K562 (cell line): Measurements from ENCODE around the gene SLC20A1. TPM values are rescaled to one million over a fixed set of nuclear protein-coding genes. Genes with fewer than 3 reads are reported as not detected.

ENCODE experiments used
- AFF4 ChIP-seq: sonication (generic); formaldehyde crosslinking; IDR thresholded peaks from 2 replicates; pipeline ENCODE4 v1.8.0; 2023; ENCODE audit warnings: mild to moderate bottlenecking, missing genetic modification reagents
- ATF1 ChIP-seq, 2 experiments: fragments of 450-650 bp in 1 of 2; IDR thresholded peaks; 2 replicates each; pipeline ENCODE4 v1.6.1; 2016; ENCODE audit warnings: missing compliant biosample characterization in 1 of 2, missing genetic modification characterization in 1 of 2
- BHLHE40 ChIP-seq: IDR thresholded peaks from 2 replicates; pipeline ENCODE4 v1.6.1; 2011; ENCODE audit warnings: low read length, improper control_type of control experiment
- CBX2 ChIP-seq: fragments of 200-600 bp; sonication (generic); IDR thresholded peaks from one replicate; pipeline ENCODE4 v1.6.1; 2012; ENCODE audit warnings: mild to moderate bottlenecking, low read length, inconsistent platforms; ENCODE audit not compliant: insufficient read depth, poor library complexity, severe bottlenecking
- CHD2 ChIP-seq: IDR thresholded peaks from 2 replicates; pipeline ENCODE4 v1.6.1; 2011; ENCODE audit warnings: low read depth, low read length
- CREM ChIP-seq: IDR thresholded peaks from 2 replicates; pipeline ENCODE4 v1.6.1; 2014; ENCODE audit warnings: antibody characterized with exemption, low read depth
- GABPA ChIP-seq: fragments of 200-800 bp; sonication (Bioruptor generic); conservative IDR thresholded peaks from 2 replicates; pipeline ENCODE4 v1.6.1; 2016; ENCODE audit warnings: low read depth, missing genetic modification characterization, missing compliant biosample characterization
- GATAD2A ChIP-seq: fragments of 450-650 bp; IDR thresholded peaks from 2 replicates; pipeline ENCODE4 v1.6.1; 2017
- HNRNPH1 ChIP-seq: fragments of 200-400 bp; formaldehyde crosslinking; optimal IDR thresholded peaks from 2 replicates; pipeline ENCODE3; 2017; ENCODE audit warnings: low read depth, mild to moderate bottlenecking, low read length, moderate library complexity
- ILF3 ChIP-seq: fragments of 450-650 bp; IDR thresholded peaks from 2 replicates; pipeline ENCODE4 v1.6.1; 2018; ENCODE audit warnings: antibody characterized with exemption, mild to moderate bottlenecking, moderate library complexity, borderline replicate concordance
- MAX ChIP-seq: sonication (generic); formaldehyde crosslinking; IDR thresholded peaks from 2 replicates; pipeline ENCODE4 v1.9.0; 2022; ENCODE audit warnings: mild to moderate bottlenecking, missing genetic modification reagents
- MNT ChIP-seq, 2 experiments: fragments of 450-650 bp; conservative IDR thresholded peaks; 2 replicates each; pipeline ENCODE4 v1.6.1; 2017; ENCODE audit warnings: mild to moderate bottlenecking in 2 of 2, moderate library complexity in 2 of 2
- MTA3 ChIP-seq: fragments of 450-650 bp; formaldehyde crosslinking; IDR thresholded peaks from 2 replicates; pipeline ENCODE4 v1.6.1; 2017; ENCODE audit warnings: mild to moderate bottlenecking, borderline replicate concordance
- NRF1 ChIP-seq, 2 experiments: fragments of 450-650 bp; IDR thresholded peaks in 1 of 2; conservative IDR thresholded peaks in 1 of 2; 2 replicates each; pipeline ENCODE4 v1.6.1; 2014; ENCODE audit warnings: mild to moderate bottlenecking in 2 of 2
- RCOR1 ChIP-seq, 2 experiments: IDR thresholded peaks; 2 replicates each; pipeline ENCODE4 v1.6.1; 2012; ENCODE audit warnings: low read depth in 2 of 2, low read length in 2 of 2, borderline replicate concordance in 1 of 2, improper control_type of control experiment in 1 of 2
- SRSF1 ChIP-seq: fragments of 200-400 bp; formaldehyde crosslinking; IDR thresholded peaks from 2 replicates; pipeline ENCODE4 v1.6.1; 2017; ENCODE audit warnings: mild to moderate bottlenecking, low read depth, low read length, moderate library complexity
- SUPT5H ChIP-seq: fragments of 450-650 bp; IDR thresholded peaks from 2 replicates; pipeline ENCODE4 v1.6.1; 2016
- TAL1 ChIP-seq: fragments of 450-650 bp; IDR thresholded peaks from 2 replicates; pipeline ENCODE4 v1.6.1; 2016; ENCODE audit warnings: mild to moderate bottlenecking
- ZBTB11 ChIP-seq, 3 experiments: fragments of 200-800 bp in 1 of 3; fragments of 250-450 bp in 1 of 3; fragments of 450-650 bp in 1 of 3; sonication (Bioruptor Pico) in 1 of 3; sonication (Bioruptor generic) in 1 of 3; formaldehyde crosslinking in 1 of 3; IDR thresholded peaks; 2 replicates each; pipeline versions ENCODE4 v1.6.1 to v1.8.0; 2016 to 2022; ENCODE audit warnings: mild to moderate bottlenecking in 2 of 3, missing genetic modification characterization in 2 of 3, missing compliant biosample characterization in 1 of 3, moderate library complexity in 1 of 3
- ZNF408 ChIP-seq: fragments of 250-450 bp; sonication (Bioruptor Pico); IDR thresholded peaks from 2 replicates; pipeline ENCODE4 v1.4.0; 2020; ENCODE audit warnings: low read depth, mild to moderate bottlenecking, moderate library complexity
- polyA plus RNA-seq, 8 experiments: library from polyadenylated mRNA; depleted of rRNA in 4 of 8; stranded (reverse) in 5 of 8; unstranded in 3 of 8; fragments of >200 nt; fragmentation: Nextera tagmentation in 2 of 8; fragmentation: Illumina TruSeq in 1 of 8; extraction: Ambion mirVana in 2 of 8; extraction: Trizol in 1 of 8; gene quantifications; 2 replicates each; pipeline versions ENCODE4 v1.2.1 to v1.2.3, GENCODE V29; 2011 to 2014; ENCODE audit warnings: inconsistent platforms in 1 of 8, missing spikeins in 1 of 8
- total RNA-seq, 7 experiments: library from RNA; depleted of rRNA in 6 of 7; stranded (reverse); fragments of >200 nt in 6 of 7; fragmentation: Illumina TruSeq in 2 of 7; extraction: Trizol in 2 of 7; gene quantifications; 2 replicates each; pipeline versions ENCODE4 v1.2.1 to v1.2.3, GENCODE V29; 2011 to 2021; ENCODE audit warnings: low replicate concordance in 1 of 7

The SLC20A1 gene
- total and polyA plus RNA-seq, 9 of the 15 experiments (the other 6 are each of a cell fraction or from before 2014, with no cell fraction given) = 53.8 to 150 (median 74.7) TPM

GRCh38 chr2:112626604-112627059 lies 19.1 kb upstream of the SLC20A1 start (continued):
- TF ChIP-seq CHD2 (no peak), SRSF1 (no peak), MTA3 (peak; percentile 68), CREM (no peak), RCOR1 (IDR thresholded peaks at IDR 0.05; ENCODE audit: borderline replicate concordance in 1 of 2, low read depth in 2 of 2, low read length in 2 of 2) (peak in 1 of 2 experiments; percentile 45; a peak in 1 of 4 replicates), ZNF408 (no peak), GATAD2A (peak; percentile 51; the same call in 1 of the 2 replicates), TAL1 (no peak), BHLHE40 (peak; percentile 14; the same call in 1 of the 2 replicates), GABPA (tag) (no peak), NRF1 (conservative IDR thresholded peaks at IDR 0.05 in 1 of 2, IDR thresholded peaks at IDR 0.05 in 1 of 2) (no peak), ZBTB11 (CRISPR knock-in tag; IDR thresholded peaks at IDR 0.05) (no peak), ATF1 (CRISPR knock-in tag; IDR thresholded peaks at IDR 0.05) (no peak), ATF1 (tag; IDR thresholded peaks at IDR 0.05) (no peak), MAX (CRISPR knock-in tag) (peak; percentile 31; the same call in 1 of the 2 replicates), MNT (conservative IDR thresholded peaks at IDR 0.05) (0 out of 4 replicates have a peak, but pooled peaks of 1 of the 2 experiments have one; percentile 20), HNRNPH1 (no peak), CBX2 (no peak), ILF3 (no peak), AFF4 (CRISPR knock-in tag) (no peak), SUPT5H (no peak)
